Ishikawa (cell line): ENCODE data around the gene CA10.

Source experiments
- CEBPB ChIP-seq: IDR thresholded peaks from 2 replicates; pipeline ENCODE4 v1.6.1; 2012
- CREB1 ChIP-seq: IDR thresholded peaks from 2 replicates; pipeline ENCODE4 v1.6.1; 2012; ENCODE audit warnings: low read depth
- EGR1 ChIP-seq: IDR thresholded peaks from 2 replicates; pipeline ENCODE4 v1.6.1; 2012
- EP300 ChIP-seq: IDR thresholded peaks from 2 replicates; pipeline ENCODE4 v1.6.1; 2012; ENCODE audit warnings: borderline replicate concordance
- FOXM1 ChIP-seq: IDR thresholded peaks from 2 replicates; pipeline ENCODE4 v1.6.1; 2012; ENCODE audit warnings: low read depth, borderline replicate concordance
- MAX ChIP-seq: IDR thresholded peaks from 2 replicates; pipeline ENCODE4 v1.6.1; 2012
- NFIC ChIP-seq: IDR thresholded peaks from 2 replicates; pipeline ENCODE4 v1.6.1; 2012
- RAD21 ChIP-seq: IDR thresholded peaks from 2 replicates; pipeline ENCODE4 v1.6.1; 2012; ENCODE audit warnings: low read depth
- REST ChIP-seq: IDR thresholded peaks from 2 replicates; pipeline ENCODE4 v1.6.1; 2012; ENCODE audit warnings: low read depth, mild to moderate bottlenecking
- TAF1 ChIP-seq: IDR thresholded peaks from 2 replicates; pipeline ENCODE4 v1.6.1; 2012; ENCODE audit warnings: low read depth, mild to moderate bottlenecking
- TCF12 ChIP-seq: IDR thresholded peaks from 2 replicates; pipeline ENCODE4 v1.6.1; 2012; ENCODE audit warnings: low read depth
- TEAD4 ChIP-seq: IDR thresholded peaks from 2 replicates; pipeline ENCODE4 v1.6.1; 2012
- USF1 ChIP-seq: IDR thresholded peaks from 2 replicates; pipeline ENCODE4 v1.6.1; 2012
- YY1 ChIP-seq: IDR thresholded peaks from 2 replicates; pipeline ENCODE4 v1.6.1; 2012; ENCODE audit warnings: low read depth
- ZBTB7A ChIP-seq: IDR thresholded peaks from 2 replicates; pipeline ENCODE4 v1.6.1; 2012; ENCODE audit warnings: low read depth

CA10 gene

GRCh38 chr17:51610155-51610554 lies 548.4 kb downstream of the CA10 start:
- TF ChIP-seq RAD21 (no peak), NFIC (no peak), YY1 (no peak), TAF1 (no peak), FOXM1 (no peak), EP300 (no peak), TCF12 (no peak), ZBTB7A (no peak), REST (no peak), MAX (no peak), CREB1 (no peak), CEBPB (no peak), USF1 (no peak), EGR1 (no peak)

- TF ChIP-seq TCF12 = no peak
- no peak for TF ChIP-seq EGR1
- no peak for TF ChIP-seq REST
- no peak for TF ChIP-seq EP300
- no peak for TF ChIP-seq RAD21
- TF ChIP-seq CEBPB = no peak
- no peak for TF ChIP-seq USF1
- no peak for TF ChIP-seq CREB1
- TF ChIP-seq TAF1 = no peak
- TF ChIP-seq ZBTB7A = no peak
- TF ChIP-seq YY1 = no peak
- no peak for TF ChIP-seq MAX
- no peak for TF ChIP-seq TEAD4
- TF ChIP-seq FOXM1 = no peak
- no peak for TF ChIP-seq NFIC
These were observed 550.1 kb downstream of the CA10 start for GRCh38 chr17:51608251-51608933.

- TF ChIP-seq RAD21 (no peak), CEBPB (no peak), TCF12 (no peak), TEAD4 (no peak), CREB1 (no peak), EGR1 (no peak), MAX (no peak), REST (no peak), NFIC (no peak), EP300 (no peak), TAF1 (no peak), ZBTB7A (no peak)
These were observed 551.0 kb downstream of the CA10 start for GRCh38 chr17:51607512-51607911.

- TF ChIP-seq TEAD4 (no peak), NFIC (no peak), EP300 (no peak), CREB1 (no peak), REST (no peak), TCF12 (no peak), FOXM1 (no peak), YY1 (no peak), CEBPB (no peak), MAX (no peak), USF1 (no peak), ZBTB7A (no peak), EGR1 (no peak), TAF1 (no peak), RAD21 (no peak)
These were observed 554.1 kb downstream of the CA10 start for GRCh38 chr17:51604299-51605020.
